ENCODE measurements around the gene SLC30A4. TPM values are rescaled to one million over a fixed set of nuclear protein-coding genes. Genes with fewer than 3 reads are reported as not detected.

SLC30A4 gene
- 1.8 and 2.1 TPM in 2 replicates for total RNA-seq (2014; rRNA removed; shearing (Covaris generic))

- DNase-seq (ENCODE audit: low read depth), result peak; percentile 71
Observed at GRCh38 chr15:45522328-45523165, at the start of gene SLC30A4. SLC30A4 (minus strand) TSS chr15:45522755; CDS start chr15:45522354, 401 bp downstream.

DNA sequence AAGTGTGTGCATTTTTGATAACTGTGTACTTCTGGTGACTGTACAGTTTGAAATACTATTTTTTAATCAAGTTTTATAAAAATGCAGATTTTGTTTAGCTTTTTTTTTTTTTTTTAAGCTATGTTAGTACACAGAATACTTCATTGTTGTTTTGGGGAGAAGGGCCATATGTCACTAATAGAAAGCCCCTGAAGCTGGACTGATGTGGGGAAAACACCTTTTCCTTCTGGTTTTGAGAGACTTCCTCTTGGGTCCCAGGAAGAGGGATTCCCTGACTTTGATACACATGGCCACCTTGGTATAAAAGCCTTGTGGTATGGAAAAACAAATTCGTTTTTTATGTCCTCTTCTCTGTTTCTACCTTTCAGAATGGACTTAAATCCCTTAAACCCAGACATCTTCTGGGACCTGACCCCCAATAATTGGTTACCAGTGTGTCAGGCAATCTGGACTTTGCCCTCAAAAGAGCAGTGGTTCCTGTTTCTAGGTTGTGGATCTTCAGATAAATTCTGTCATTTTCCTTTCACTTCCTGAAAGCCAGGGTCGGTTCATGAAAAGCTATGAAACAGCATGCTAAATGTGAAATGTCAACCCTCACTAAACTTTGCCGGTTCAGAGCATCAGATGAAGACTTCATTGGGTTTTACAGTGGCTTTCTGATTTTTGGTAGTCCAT is 33.5 kb upstream of the SLC30A4 start:
- DNase-seq (ENCODE audit: low read depth), result no peak

- no peak for DNase-seq (ENCODE audit: low read depth)
Observed at GRCh38 chr15:45551676-45552075, 29.1 kb upstream of the SLC30A4 start.

DNA sequence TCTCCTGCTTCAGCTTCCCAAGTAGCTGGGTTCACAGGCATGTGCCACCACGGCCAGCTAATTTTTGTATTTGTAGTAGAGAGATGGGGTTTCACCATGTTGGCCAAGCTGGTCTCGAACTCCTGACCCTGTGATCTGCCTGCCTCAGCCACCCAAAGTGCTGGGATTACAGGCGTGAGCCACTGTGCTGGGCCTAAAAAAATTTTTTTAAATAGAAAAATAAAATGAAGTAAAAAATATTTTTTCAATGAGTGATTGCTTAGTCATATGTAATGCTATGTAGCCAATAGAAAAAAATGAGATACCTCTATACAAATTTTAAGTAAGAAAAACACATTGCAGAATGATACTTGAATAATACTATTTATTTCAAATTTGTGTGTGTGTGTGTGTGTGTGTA is 27.9 kb upstream of the SLC30A4 start:
- no peak for DNase-seq (ENCODE audit: low read depth)

DNA sequence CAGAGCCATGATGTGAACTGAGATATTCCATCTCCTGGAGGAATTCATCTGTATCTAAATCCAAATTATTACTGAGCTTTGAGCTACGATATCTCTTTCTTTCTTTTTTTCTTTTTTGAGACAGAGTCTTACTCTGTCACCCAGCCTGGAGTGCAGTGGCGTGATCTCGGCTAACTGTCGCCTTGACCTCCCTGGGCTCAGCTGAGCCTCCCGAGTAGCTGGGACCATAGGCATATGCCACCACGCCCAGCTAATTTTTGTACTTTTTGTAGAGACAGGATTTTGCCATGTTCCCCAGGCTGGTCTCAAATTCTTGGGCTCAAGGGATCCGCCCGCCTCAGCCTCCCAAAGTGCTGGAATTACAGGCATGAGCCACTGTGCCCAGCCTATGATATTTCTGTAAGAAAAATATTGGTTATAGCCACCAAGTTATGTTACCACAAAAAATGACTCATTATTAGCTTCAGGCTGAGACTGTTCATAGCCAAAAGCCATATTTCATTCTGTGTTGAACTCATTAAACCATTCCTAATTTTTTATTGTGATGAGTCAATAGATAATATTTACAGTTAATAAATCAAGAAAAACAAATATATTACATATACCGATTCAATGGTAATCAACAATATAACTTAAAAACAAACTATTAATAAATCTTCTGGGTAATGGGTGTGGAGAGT is 27.1 kb upstream of the SLC30A4 start:
- peak; percentile 16 for DNase-seq (ENCODE audit: low read depth)

DNA sequence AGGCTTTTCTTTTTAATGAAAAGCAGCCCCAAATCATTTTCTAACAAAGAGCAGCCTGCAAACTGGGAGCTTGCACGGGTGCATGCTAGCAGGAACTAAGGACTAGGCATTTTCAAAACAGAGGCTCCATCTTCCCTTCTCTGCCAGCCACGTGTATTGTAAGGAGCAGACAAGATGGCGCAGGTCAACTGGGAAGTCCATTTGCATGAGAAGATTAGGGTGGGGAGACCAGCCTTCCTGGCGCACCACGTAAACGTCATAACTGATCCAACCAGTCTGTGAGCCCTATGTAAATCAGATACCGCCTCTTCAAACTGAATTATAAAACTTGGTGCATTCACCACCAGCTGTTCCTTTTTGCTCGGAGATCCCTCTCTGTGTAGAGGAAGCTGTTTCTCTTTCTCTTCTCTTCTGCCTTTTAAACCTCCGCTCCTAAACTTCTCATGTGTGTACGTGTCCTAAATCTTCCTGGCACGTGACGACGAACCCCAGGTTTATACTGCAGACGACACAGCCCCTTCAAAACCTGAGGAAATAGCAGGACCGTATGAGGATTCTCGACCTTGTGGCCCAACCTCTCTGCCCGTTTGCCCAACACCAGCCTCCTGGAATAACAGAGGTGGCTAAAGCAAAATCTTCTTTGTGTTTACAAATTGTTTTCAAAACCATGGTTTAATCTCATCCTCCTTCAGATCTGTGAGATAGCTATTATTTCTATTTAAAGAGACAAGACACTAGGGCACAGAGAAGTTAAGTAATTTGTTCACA is 26.4 kb upstream of the SLC30A4 start:
- DNase-seq (ENCODE audit: low read depth), result no peak

GRCh38 chr15:45546789-45547188 is 24.2 kb upstream of the SLC30A4 start:
- no peak for DNase-seq (ENCODE audit: low read depth)

- no peak for DNase-seq (ENCODE audit: low read depth)
Observed at GRCh38 chr15:45544266-45545023, 21.9 kb upstream of the SLC30A4 start.

- DNase-seq (ENCODE audit: low read depth), result no peak
Observed at GRCh38 chr15:45543051-45543450, 20.5 kb upstream of the SLC30A4 start.

- no peak for DNase-seq (ENCODE audit: low read depth)
Observed at GRCh38 chr15:45540531-45540930, 18.0 kb upstream of the SLC30A4 start.

DNA sequence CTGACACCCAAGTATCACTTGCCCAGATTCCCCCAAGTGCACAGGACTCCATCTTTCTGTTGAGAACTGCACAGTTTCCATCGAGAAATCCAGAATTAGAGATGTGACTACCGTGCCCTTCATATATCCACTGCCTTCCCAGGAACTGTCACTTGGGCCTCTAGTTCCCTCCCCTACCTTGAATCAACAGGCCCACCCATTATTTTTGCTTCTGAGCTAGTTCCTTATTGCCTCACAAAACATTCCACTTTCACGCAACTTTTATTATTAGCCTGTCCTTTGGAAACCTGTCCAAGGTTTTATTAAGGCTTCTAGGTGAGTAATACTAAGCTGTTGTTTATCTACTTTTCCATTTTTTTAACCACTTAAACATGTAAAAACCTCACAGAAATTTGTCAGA is 17.1 kb upstream of the SLC30A4 start:
- no peak for DNase-seq (ENCODE audit: low read depth)

DNA sequence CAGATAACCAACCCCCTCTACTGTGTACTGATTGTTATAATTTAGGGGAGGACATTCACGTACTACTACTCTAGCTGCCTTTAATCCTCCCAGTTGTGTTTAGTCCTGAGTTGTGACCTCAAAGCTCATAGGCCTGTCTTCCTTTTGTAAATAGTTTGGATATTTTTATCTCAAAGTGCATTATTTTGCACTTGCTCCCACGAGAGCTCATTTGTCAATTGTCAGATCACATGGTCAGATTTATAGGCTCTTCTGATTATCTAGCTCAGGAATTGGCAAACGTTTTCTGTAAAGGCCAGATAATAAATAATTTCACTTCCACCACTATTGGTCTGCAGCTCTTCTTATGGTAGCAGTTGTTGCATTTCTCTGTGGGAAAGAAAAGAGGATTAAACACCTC is 14.4 kb upstream of the SLC30A4 start:
- DNase-seq (ENCODE audit: low read depth), result no peak

GRCh38 chr15:45535486-45536042 is 13.0 kb upstream of the SLC30A4 start:
- no peak for DNase-seq (ENCODE audit: low read depth)

DNA sequence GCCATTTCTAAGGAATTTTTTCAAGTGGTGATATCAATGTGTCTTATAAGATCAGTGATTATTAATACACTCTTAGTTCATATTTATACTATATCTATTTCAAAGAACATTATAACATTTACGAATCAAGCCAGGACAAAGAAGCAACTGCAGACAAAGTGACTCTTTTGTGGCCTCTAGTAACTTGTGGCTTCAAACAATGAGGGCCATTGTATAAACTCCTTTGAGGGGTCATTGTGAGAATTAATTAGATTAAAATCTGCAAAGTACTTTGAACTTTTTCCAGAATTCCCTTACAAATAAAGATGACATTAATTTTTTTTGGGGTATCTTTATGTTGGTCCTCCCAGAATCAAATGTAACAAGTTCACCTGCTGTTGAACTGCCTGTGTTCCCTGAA is 12.3 kb upstream of the SLC30A4 start:
- DNase-seq (ENCODE audit: low read depth), result no peak

GRCh38 chr15:45532892-45533291 is 10.3 kb upstream of the SLC30A4 start:
- peak; percentile 43 for DNase-seq (ENCODE audit: low read depth)

DNA sequence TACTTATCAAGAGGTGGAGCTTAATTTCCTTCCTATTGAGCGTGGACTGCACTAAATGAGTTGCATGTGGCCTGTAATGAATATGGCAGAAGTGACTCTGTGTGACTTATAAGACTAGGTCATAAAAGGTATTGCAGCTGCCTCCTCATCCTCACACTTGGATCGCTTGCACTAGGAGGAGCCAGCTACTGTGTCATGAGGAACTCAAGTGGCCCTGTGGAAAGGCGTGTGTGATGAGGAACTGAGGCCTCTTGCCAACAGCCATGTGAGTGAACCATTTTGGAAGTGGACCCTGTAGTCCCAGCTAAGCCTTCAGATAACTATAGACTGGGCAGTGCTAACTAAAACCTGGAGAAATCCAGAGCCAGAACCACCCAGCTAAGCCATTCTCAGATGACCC is 7.1 kb upstream of the SLC30A4 start:
- no peak for DNase-seq (ENCODE audit: low read depth)

DNA sequence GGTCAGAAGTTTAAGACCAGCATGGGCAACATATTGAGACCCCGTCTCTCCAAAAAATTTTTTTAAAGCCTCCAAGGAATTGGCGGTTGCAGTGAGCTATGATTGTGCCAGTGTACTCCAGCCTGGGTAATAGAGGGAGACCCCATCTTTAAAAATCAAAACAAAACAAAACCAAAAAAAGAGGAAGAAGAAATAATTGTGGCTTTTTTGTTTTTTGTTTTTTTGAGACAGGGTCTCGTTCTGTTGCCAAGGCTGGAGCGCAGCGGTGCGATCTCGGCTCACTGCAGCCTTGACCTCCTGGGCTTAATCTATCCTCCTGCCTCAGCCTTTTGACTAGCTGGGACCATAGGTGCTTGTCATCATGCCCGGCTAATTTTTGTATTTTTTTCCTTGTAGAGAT is 4.5 kb upstream of the SLC30A4 start:
- no peak for DNase-seq (ENCODE audit: low read depth)

- no peak for DNase-seq (ENCODE audit: low read depth)
Observed at GRCh38 chr15:45523166-45523460, 558 bp upstream of the SLC30A4 start.

DNA sequence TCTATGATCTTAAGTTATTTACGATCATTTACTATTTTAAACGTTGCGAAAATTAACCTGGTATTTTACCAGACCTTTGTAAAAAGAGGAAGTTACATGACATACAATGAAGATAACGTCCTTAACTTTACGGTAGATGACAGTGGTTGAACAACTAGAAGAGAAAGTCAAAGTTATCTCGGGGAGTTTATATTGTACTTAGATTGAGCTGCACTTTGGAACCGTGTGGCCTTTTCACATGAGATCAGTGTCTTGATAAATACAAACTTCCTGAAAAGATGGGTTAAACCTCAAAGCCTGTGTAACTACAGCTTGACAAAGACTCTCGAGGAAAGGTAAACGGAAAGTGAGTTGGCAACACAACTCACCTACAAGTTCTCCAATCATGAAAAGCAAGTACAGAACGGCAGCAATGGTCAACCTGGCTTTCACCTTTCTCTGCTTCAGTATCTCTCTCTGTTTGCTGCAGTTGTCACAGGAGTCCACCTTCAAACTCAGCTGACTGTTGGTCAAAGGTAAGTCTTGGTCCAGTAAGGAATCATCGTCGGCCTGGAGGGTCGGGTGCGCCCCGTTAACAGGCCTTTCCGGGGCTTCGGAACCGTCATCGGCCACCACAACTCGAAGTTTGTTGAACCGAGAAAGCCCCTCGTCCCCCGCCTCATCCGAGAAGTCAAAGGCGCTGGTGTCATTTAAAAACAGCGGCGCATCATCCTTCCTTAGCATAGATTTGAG is 793 bp downstream of the SLC30A4 start:
- DNase-seq (ENCODE audit: low read depth), result no peak

- no peak for DNase-seq (ENCODE audit: low read depth)
Observed at GRCh38 chr15:45510758-45511280, 11.7 kb downstream of the SLC30A4 start.

Data from Daoy (cell line).